Cardiac fibroblast (primary cell): ENCODE results near the gene RALGAPB.
"Not testable (repeated sequence)": the region's sequence is repeated elsewhere in the genome, so short reads cannot be mapped to it uniquely, and the experiment has no call there.

Experiments
- DNase-seq, 2 donors: peaks; one replicate each; pipeline versions ENCODE4 v3.0.0 to v3.0.0-alpha.2; 2010; ENCODE audit warnings: low read depth in 2 of 2
- H3K4me3 ChIP-seq, 2 donors: replicated peaks in 1 of 2; 1 replicate in 1 of 2; 2 replicates in 1 of 2; pipeline ENCODE4 v1.5.1; 2011; ENCODE audit warnings: low read depth in 2 of 2, low read length in 2 of 2, mild to moderate bottlenecking in 2 of 2, moderate library complexity in 1 of 2
- TF ChIP-seq, protein P1 (sequence below): IDR thresholded peaks from one replicate; pipeline ENCODE4 v1.5.1; 2011; ENCODE audit warnings: low read depth, mild to moderate bottlenecking, low read length, inconsistent platforms

RALGAPB gene

DNA sequence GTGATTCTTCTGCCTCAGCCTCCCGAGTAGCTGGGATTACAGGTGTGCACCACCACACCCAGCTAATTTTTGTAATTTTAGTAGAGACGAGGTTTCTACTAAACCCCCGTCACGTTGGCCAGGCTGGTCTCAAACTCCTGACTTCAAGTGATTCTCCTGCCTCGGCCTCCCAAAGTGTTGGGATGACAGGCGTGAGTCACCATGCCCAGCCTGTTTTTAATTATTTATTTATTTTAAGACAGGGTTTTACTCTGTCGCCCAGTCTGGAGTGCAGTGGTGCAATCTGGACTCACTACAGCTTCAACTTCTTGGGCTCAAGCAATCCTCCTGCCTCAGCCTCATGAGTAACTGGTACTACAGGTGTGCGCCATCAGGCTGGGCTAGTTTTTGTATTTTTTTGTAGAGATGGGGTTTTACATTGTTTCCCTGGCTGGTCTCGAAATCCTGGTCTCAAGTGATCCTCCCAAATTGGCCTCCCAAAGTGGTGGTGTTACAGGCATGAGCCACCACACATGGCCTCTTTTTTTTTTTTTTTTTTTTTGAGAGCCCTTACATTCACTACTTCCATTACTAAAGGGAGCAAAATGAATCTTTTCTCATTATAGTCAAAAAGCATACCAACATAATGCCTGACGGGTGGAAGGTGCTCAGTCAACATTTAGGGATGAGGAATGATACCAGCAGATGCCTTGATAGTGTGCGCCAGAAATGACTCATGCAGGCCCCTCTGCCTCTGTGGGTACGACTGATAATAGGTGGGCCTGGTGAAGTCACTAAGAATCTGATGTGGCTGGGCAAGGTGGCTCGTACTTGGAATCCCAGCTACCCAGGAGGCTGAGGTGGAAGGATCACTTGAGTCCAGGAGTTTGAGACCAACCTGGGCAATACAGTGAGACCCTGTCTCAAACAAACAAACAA, 17.8 kb upstream of the RALGAPB start:
- TF ChIP-seq, protein P1, sequence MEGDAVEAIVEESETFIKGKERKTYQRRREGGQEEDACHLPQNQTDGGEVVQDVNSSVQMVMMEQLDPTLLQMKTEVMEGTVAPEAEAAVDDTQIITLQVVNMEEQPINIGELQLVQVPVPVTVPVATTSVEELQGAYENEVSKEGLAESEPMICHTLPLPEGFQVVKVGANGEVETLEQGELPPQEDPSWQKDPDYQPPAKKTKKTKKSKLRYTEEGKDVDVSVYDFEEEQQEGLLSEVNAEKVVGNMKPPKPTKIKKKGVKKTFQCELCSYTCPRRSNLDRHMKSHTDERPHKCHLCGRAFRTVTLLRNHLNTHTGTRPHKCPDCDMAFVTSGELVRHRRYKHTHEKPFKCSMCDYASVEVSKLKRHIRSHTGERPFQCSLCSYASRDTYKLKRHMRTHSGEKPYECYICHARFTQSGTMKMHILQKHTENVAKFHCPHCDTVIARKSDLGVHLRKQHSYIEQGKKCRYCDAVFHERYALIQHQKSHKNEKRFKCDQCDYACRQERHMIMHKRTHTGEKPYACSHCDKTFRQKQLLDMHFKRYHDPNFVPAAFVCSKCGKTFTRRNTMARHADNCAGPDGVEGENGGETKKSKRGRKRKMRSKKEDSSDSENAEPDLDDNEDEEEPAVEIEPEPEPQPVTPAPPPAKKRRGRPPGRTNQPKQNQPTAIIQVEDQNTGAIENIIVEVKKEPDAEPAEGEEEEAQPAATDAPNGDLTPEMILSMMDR = no peak
- no peak overlapping the region for H3K4me3 ChIP-seq
- no peak for DNase-seq

- H3K4me3 ChIP-seq = no peak overlapping the region
- TF ChIP-seq, protein P1 = no peak
- no peak for DNase-seq
These were observed 14.3 kb upstream of the RALGAPB start for GRCh38 chr20:38458314-38458713.

- peak; percentile 92 for DNase-seq
- TF ChIP-seq, protein P1 = no peak
- H3K4me3 ChIP-seq = no peak overlapping the region
These were observed 12.5 kb upstream of the RALGAPB start for GRCh38 chr20:38460040-38460623.

DNA sequence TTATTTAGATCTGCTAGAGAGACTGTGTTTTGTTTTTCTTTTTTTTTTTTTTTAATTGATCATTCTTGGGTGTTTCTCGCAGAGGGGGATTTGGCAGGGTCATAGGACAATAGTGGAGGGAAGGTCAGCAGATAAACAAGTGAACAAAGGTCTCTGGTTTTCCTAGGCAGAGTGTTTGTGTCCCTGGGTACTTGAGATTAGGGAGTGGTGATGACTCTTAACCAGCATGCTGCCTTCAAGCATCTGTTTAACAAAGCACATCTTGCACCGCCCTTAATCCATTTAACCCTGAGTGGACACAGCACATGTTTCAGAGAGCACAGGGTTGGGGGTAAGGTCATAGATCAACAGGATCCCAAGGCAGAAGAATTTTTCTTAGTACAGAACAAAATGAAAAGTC, 12.0 kb upstream of the RALGAPB start:
- not testable (repeated sequence) for H3K4me3 ChIP-seq, DNase-seq

DNA sequence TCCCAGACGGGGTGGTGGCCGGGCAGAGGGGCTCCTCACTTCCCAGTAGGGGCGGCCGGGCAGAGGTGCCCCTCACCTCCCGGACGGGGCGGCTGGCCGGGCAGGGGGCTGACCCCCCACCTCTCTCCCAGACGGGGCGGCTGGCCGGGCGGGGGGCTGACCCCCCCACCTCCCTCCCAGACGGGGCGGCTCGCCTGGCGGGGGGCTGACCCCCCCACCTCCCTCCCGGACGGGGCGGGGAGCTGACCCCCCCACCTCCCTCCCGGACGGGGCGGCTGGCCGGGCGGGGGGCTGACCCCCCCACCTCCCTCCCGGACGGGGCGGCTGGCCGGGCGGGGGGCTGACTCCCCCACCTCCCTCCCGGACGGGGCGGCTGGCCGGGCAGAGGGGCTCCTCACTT, 11.5 kb upstream of the RALGAPB start:
- H3K4me3 ChIP-seq, DNase-seq: not testable (repeated sequence)

DNA sequence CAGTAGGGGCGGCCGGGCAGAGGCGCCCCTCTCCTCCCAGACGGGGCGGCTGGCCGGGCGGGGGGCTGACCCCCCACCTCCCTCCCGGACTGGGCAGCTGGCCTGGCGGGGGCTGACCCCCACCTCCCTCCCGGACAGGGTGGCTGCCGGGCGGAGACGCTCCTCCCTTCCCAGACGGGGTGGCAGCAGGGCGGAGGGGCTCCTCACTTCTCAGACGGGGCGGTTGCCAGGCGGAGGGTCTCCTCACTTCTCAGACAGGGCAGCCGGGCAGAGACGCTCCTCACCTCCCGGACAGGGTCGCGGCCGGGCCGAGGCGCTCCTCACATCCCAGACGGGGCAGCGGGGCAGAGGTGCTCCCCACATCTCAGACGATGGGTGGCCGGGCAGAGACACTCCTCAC, 11.1 kb upstream of the RALGAPB start:
- not testable (repeated sequence) for H3K4me3 ChIP-seq, DNase-seq

GRCh38 chr20:38466171-38466570, 6.5 kb upstream of the RALGAPB start:
- no peak for DNase-seq
- no peak overlapping the region for H3K4me3 ChIP-seq
- TF ChIP-seq, protein P1 = no peak

GRCh38 chr20:38466983-38467382, 5.7 kb upstream of the RALGAPB start:
- TF ChIP-seq, protein P1 = no peak
- H3K4me3 ChIP-seq = no peak overlapping the region
- no peak for DNase-seq
